ENCODE results near the gene CYP2C18.
"Not testable (repeated sequence)": the region's sequence is repeated elsewhere in the genome, so short reads cannot be mapped to it uniquely, and the experiment has no call there.

Gene CYP2C18

GRCh38 chr10:94666391-94667102 lies 17.0 kb upstream of the CYP2C18 start:
- H3K4me3 ChIP-seq (replicated peaks; ENCODE audit: low read depth, low read length), result no peak overlapping the region
- TF ChIP-seq CTCF (IDR thresholded peaks at IDR 0.05; ENCODE audit: low read depth, low read length, missing control alignments), result no peak
- no peak for DNase-seq (ENCODE audit: extremely low read depth, low read depth)

- DNase-seq (ENCODE audit: extremely low read depth, low read depth), result no peak
- no peak for TF ChIP-seq CTCF (IDR thresholded peaks at IDR 0.05; ENCODE audit: low read depth, low read length, missing control alignments)
- H3K4me3 ChIP-seq (replicated peaks; ENCODE audit: low read depth, low read length), result no peak overlapping the region
Measured at GRCh38 chr10:94673614-94674321, 9.8 kb upstream of the CYP2C18 start.

- no peak overlapping the region for H3K4me3 ChIP-seq (replicated peaks; ENCODE audit: low read depth, low read length)
- no peak for TF ChIP-seq CTCF (IDR thresholded peaks at IDR 0.05; ENCODE audit: low read depth, low read length, missing control alignments)
- no peak for DNase-seq (ENCODE audit: extremely low read depth, low read depth)
Measured at GRCh38 chr10:94676496-94676895, 7.0 kb upstream of the CYP2C18 start.

- no peak overlapping the region for H3K4me3 ChIP-seq (replicated peaks; ENCODE audit: low read depth, low read length)
- no peak for TF ChIP-seq CTCF (IDR thresholded peaks at IDR 0.05; ENCODE audit: low read depth, low read length, missing control alignments)
- no peak for DNase-seq (ENCODE audit: extremely low read depth, low read depth)
Measured at GRCh38 chr10:94677691-94678090, 5.8 kb upstream of the CYP2C18 start.

- H3K4me3 ChIP-seq (replicated peaks; ENCODE audit: low read depth, low read length), result no peak overlapping the region
- TF ChIP-seq CTCF (IDR thresholded peaks at IDR 0.05; ENCODE audit: low read depth, low read length, missing control alignments), result no peak
- no peak for DNase-seq (ENCODE audit: extremely low read depth, low read depth)
Measured at GRCh38 chr10:94678475-94678874, 5.1 kb upstream of the CYP2C18 start.

GRCh38 chr10:94680544-94680943 lies 3.0 kb upstream of the CYP2C18 start:
- TF ChIP-seq CTCF (IDR thresholded peaks at IDR 0.05; ENCODE audit: low read depth, low read length, missing control alignments), result no peak
- no peak overlapping the region for H3K4me3 ChIP-seq (replicated peaks; ENCODE audit: low read depth, low read length)
- no peak for DNase-seq (ENCODE audit: extremely low read depth, low read depth)

GRCh38 chr10:94682636-94683035 lies 893 bp upstream of the CYP2C18 start:
- not testable (repeated sequence) for H3K4me3 ChIP-seq (replicated peaks; ENCODE audit: low read depth, low read length); DNase-seq (ENCODE audit: extremely low read depth, low read depth)

Measured in HFF-Myc (cell line).